Brain microvascular endothelial cell (primary cell): ENCODE measurements around the gene RANBP1.

Experiments
- DNase-seq: peaks from one replicate; pipeline ENCODE4 v3.0.0-alpha.2; 2020
- H3K27ac ChIP-seq: fragments of 250-450 bp; sonication (Bioruptor Pico); 2 replicates; pipeline ENCODE4 v1.5.1; 2020; ENCODE audit warnings: mild to moderate bottlenecking, moderate library complexity
- H3K27me3 ChIP-seq: fragments of 250-450 bp; sonication (Bioruptor Pico); replicated peaks from 2 replicates; pipeline ENCODE4 v1.5.1; 2020; ENCODE audit warnings: mild to moderate bottlenecking
- H3K36me3 ChIP-seq: fragments of 250-450 bp; sonication (Bioruptor Pico); replicated peaks from 2 replicates; pipeline ENCODE4 v1.5.1; 2020; ENCODE audit warnings: mild to moderate bottlenecking
- H3K4me3 ChIP-seq: 2 replicates; pipeline ENCODE4 v1.5.1; 2011; ENCODE audit warnings: low read depth, mild to moderate bottlenecking, control low read depth, low read length, moderate library complexity
- in situ Hi-C: cut with HindIII; loops from 2 replicates; pipeline ENCODE4 v1.10.0; 2017; ENCODE audit warnings: low sequenced_read_pairs, low pct_ligation_motif_present
- TF ChIP-seq, protein P1 (sequence below): IDR thresholded peaks from 2 replicates; pipeline ENCODE4 v1.5.1; 2011; ENCODE audit warnings: low read depth, mild to moderate bottlenecking, moderate library complexity, low read length, control low read depth, inconsistent platforms; ENCODE audit errors: missing control alignments

The RANBP1 gene

DNA sequence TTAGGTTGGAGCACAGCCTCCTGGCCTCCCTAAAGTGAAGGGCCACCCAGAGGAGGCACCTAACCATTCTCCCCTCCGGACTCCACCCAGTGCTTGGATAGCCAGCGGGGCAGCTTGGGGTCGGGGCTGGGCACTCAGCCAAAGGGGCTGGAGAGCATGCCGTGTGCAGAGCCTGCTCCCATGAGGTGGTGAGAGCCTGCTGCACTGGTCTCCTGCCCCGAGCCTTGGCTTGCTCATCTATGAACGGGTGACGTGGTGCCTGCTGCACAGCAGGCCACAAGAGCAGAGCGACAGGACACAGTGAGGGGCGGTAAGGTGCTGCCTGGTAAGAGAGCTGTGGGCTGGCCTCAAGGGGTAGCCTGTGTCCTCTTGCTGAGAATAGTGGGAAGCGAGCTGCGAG, 49.0 kb downstream of the RANBP1 start:
- in situ Hi-C loops, result no loop called here
- DNase-seq, result no peak
- no peaks in the 10 kb centered on the region for H3K27me3 ChIP-seq

DNA sequence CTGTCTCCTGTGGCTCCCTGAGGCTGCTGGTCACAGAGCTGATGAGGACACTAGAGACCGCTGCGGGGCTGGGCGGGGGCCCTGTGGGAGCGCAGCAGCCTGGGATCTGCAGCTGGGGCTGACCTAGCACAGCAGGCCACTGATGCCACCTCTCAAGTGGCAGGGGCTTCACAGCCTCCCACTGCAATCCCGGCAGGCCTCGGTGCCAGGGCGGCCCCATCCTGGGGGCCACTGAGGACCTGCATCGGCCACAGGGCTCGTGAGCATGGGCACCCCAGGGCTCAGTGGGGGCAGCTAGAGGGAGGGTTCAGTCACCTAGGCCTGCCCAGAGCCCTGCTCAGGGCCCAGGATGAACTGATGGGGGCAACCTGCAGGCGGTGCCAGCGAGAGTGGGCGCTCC, 49.5 kb downstream of the RANBP1 start:
- in situ Hi-C loops, result no loop called here
- Histone ChIP-seq H3K27ac (no peak overlapping the region), H3K36me3 (no peaks in the 10 kb centered on the region), H3K27me3 (no peaks in the 10 kb centered on the region), H3K4me3 (no peak overlapping the region)
- no peak for DNase-seq
- TF ChIP-seq, protein P1, sequence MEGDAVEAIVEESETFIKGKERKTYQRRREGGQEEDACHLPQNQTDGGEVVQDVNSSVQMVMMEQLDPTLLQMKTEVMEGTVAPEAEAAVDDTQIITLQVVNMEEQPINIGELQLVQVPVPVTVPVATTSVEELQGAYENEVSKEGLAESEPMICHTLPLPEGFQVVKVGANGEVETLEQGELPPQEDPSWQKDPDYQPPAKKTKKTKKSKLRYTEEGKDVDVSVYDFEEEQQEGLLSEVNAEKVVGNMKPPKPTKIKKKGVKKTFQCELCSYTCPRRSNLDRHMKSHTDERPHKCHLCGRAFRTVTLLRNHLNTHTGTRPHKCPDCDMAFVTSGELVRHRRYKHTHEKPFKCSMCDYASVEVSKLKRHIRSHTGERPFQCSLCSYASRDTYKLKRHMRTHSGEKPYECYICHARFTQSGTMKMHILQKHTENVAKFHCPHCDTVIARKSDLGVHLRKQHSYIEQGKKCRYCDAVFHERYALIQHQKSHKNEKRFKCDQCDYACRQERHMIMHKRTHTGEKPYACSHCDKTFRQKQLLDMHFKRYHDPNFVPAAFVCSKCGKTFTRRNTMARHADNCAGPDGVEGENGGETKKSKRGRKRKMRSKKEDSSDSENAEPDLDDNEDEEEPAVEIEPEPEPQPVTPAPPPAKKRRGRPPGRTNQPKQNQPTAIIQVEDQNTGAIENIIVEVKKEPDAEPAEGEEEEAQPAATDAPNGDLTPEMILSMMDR, result no peak

More for the DNA sequence above, 49.0 kb downstream of the RANBP1 start:
- TF ChIP-seq, protein P1, result no peak
- H3K27ac ChIP-seq, result no peak overlapping the region
- H3K4me3 ChIP-seq, result no peak overlapping the region
- H3K36me3 ChIP-seq, result no peaks in the 10 kb centered on the region

DNA sequence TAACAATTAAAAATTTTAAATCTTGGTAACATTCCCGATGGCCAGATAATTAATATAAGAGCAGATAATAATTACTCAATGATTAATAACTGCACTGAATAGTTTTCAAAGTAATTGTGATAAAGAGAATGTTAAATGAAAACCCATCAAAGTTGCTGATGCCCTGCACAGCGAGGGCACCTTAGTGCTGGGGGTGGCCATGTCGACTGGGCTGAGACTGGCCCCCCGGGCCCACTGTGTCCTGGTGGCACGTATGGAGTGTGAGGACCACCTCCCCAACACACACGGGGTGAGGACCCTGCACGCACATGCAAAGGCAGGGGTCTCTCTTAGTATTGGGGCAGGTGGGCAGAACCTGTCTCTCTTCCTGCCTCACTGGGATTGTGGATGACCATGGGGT, 50.0 kb downstream of the RANBP1 start:
- in situ Hi-C loops, result no loop called here
- Histone ChIP-seq H3K27ac (no peak overlapping the region), H3K36me3 (no peaks in the 10 kb centered on the region), H3K27me3 (no peaks in the 10 kb centered on the region), H3K4me3 (no peak overlapping the region)
- TF ChIP-seq, protein P1, result no peak
- DNase-seq, result no peak

DNA sequence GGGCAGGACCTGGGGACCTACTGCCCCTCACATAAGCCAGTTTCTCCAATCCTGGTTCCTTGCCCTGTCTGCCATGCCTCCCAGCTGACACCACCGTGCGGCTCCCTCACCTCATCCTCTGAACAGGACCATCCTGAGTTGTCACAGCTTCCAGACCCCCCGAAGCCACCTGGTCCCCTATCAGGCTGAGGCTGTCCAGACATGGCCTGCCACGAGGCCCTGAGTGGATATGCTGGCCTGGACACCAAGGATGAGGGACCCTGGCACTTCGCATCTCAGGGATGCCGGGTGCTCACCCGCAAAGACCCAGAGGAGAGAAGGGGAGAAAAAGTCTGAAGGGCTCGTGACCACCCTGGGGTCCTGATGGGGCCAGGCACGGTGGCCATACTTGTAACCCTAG, 50.8 kb downstream of the RANBP1 start:
- TF ChIP-seq, protein P1, result no peak
- Histone ChIP-seq H3K27me3 (no peaks in the 10 kb centered on the region), H3K27ac (no peak overlapping the region)

DNA sequence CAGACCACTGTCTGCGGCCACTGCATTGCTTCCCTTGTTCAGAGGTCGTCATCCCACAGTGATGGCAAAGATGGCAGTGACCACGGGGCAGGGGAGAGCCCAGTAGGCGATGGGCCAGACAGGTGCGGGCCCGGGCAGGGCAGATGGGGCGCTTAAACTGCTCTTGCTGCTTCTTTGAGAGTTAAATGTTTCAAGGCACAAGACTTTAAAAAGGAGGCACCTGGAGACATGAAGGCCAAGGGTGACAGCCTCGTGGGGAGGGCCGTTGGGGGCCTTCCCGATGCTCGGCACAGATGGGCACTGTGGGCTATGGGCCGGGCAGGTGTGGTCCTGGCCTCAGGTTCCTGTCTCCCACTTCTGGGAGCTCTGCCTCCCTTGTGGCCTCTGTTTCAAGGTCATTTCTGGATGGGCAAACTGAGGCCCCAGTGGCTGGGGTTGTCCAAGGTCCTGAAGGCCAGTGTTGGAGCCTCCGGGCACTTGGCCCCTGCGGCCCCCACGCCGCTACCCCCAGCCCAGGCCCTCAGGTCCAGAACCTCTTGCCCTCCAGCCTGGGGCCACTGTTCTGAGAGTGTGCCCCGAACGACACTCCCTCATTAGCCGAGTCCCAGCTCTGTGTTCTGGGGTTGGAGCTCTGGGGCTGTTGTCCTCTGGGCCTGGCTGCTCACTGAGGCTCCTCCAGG, 51.9 kb downstream of the RANBP1 start:
- no peaks in the 10 kb centered on the region for H3K36me3 ChIP-seq
- TF ChIP-seq, protein P1, result no peak
- in situ Hi-C loops, result no loop called here
- no peak overlapping the region for H3K4me3 ChIP-seq
- no peak overlapping the region for H3K27ac ChIP-seq
- H3K27me3 ChIP-seq, result no peaks in the 10 kb centered on the region
- DNase-seq, result no peak

More for the DNA sequence above, 50.8 kb downstream of the RANBP1 start:
- H3K36me3 ChIP-seq, result no peaks in the 10 kb centered on the region
- no peak overlapping the region for H3K4me3 ChIP-seq
- in situ Hi-C loops, result no loop called here
- no peak for DNase-seq
